NCI-H1694 treated with DMSO at 0.1 percent for 48 hours (cell line): ENCODE results near the gene PAX9.
A peak's percentile ranks its signal among the peaks of the same experiment; 100 is the strongest.

ENCODE experiments used
- DNase-seq: peaks from one replicate; lab custom pipeline; 2025; lab: John Stamatoyannopoulos, UW

PAX9 gene

GRCh38 chr14:36661506-36662257, at the start of gene PAX9:
PAX9 (plus strand) TSS chr14:36661860; CDS start chr14:36662090, 230 bp downstream.
- peak; percentile 86 for DNase-seq

GRCh38 chr14:36617824-36618223, 43.8 kb upstream of the PAX9 start:
- DNase-seq: no peak

GRCh38 chr14:36618641-36619040, 43.0 kb upstream of the PAX9 start:
- no peak for DNase-seq

- no peak for DNase-seq
Observed at GRCh38 chr14:36619131-36619530, 42.5 kb upstream of the PAX9 start.

- no peak for DNase-seq
Observed at GRCh38 chr14:36619853-36620252, 41.8 kb upstream of the PAX9 start.

- no peak for DNase-seq
Observed at GRCh38 chr14:36625014-36625413, 36.6 kb upstream of the PAX9 start.

- DNase-seq: no peak
Observed at GRCh38 chr14:36625436-36625835, 36.2 kb upstream of the PAX9 start.

- DNase-seq: no peak
Observed at GRCh38 chr14:36626151-36626550, 35.5 kb upstream of the PAX9 start.

GRCh38 chr14:36627981-36628380, 33.7 kb upstream of the PAX9 start:
- DNase-seq: no peak

GRCh38 chr14:36633580-36633979, 28.1 kb upstream of the PAX9 start:
- no peak for DNase-seq

GRCh38 chr14:36646664-36647416, 14.8 kb upstream of the PAX9 start:
- DNase-seq: no peak

- no peak for DNase-seq
Observed at GRCh38 chr14:36647417-36647823, 14.2 kb upstream of the PAX9 start.

GRCh38 chr14:36647824-36648753, 13.6 kb upstream of the PAX9 start:
- peak; percentile 68 for DNase-seq

- DNase-seq: no peak
Observed at GRCh38 chr14:36649872-36650650, 11.6 kb upstream of the PAX9 start.

- DNase-seq: no peak
Observed at GRCh38 chr14:36652542-36653201, 9.0 kb upstream of the PAX9 start.

GRCh38 chr14:36653413-36653812, 8.2 kb upstream of the PAX9 start:
- no peak for DNase-seq

GRCh38 chr14:36653962-36654793, 7.5 kb upstream of the PAX9 start:
- DNase-seq: no peak

GRCh38 chr14:36654794-36655381, 6.8 kb upstream of the PAX9 start:
- no peak for DNase-seq

GRCh38 chr14:36655571-36655962, 6.1 kb upstream of the PAX9 start:
- no peak for DNase-seq
